ENCODE results near the gene CA10. TPM values are rescaled to one million over a fixed set of nuclear protein-coding genes. Genes with fewer than 3 reads are reported as not detected.

Gene CA10
- total and polyA plus RNA-seq, 2 experiments from 2014 or later, result 0.33 TPM; not detected in 1

DNA sequence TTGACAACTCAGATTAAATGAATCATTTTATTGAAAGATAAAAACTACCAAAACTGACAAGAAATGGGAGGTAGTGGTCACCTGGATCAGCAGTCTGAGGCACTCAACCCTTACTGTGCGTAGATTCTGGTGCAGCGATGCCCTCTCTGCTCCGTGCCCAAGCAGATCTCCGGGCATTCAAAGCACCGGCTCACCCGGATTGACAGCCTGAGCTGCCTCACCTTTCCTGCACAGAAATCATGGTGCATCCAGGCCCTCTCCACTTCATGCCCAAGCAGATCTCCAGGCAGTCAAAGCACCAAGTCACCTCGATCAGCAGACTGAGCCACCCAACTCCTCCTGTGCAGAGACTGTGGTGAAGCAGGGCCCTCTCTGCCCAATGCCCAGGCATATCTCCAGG, 196.8 kb downstream of the CA10 start:
- H3K9me2 ChIP-seq (replicated peaks; ENCODE audit: insufficient read depth), result no peaks in the 10 kb centered on the region
- 97% methylated on average over 7 of the region's 7 CpGs for WGBS (ENCODE audit: low lambda C conversion rate, missing lambda C conversion rate)
- H4K20me1 ChIP-seq (ENCODE audit: insufficient read depth, poor library complexity, severe bottlenecking), result no peaks in the 10 kb centered on the region
- no peak overlapping the region for H3K4me3 ChIP-seq
- no peak overlapping the region for H3K4me2 ChIP-seq
- H3K36me3 ChIP-seq (replicated peaks; ENCODE audit: insufficient read depth, low read depth), result no peaks in the 10 kb centered on the region
- DNase-seq (ENCODE audit: low spot score), result no peak
- H2AFZ ChIP-seq, result no peak overlapping the region
- TF ChIP-seq EZH2phosphoT487 (IDR thresholded peaks at IDR 0.05; ENCODE audit: low read depth, severe bottlenecking, unreplicated experiment) (no peak), EZH2 (IDR thresholded peaks at IDR 0.05; ENCODE audit: borderline replicate concordance) (no peak)
- no peaks in the 10 kb centered on the region for H3K27me3 ChIP-seq
- no peak overlapping the region for H3K27ac ChIP-seq
- H3K9me3 ChIP-seq (ENCODE audit: low read depth), result no peaks in the 10 kb centered on the region
- H3K4me1 ChIP-seq (ENCODE audit: insufficient read depth), result no peaks in the 10 kb centered on the region
- H3K79me2 ChIP-seq, result no peaks in the 10 kb centered on the region

DNA sequence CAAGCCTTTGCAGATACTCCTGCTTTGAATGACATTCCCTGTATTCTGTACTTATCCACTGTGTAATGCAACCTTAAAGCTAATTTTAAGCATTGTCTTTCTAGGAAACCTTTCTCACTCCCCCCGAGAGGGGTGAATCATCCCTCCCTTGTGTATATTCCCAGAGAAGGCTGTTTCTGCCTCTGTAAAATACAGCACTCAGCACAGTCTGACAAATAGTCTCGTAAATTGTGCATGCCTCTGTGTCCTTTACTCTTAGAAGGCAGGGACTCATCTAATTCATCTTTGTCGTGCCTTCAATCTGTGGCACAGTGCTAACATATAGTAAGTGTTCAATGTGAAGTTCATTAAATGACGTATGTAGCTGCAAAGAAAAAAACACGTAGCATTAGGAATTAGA, 200.7 kb downstream of the CA10 start:
- H3K9me3 ChIP-seq (ENCODE audit: low read depth), result no peaks in the 10 kb centered on the region
- H3K27me3 ChIP-seq, result no peaks in the 10 kb centered on the region
- no peak for DNase-seq (ENCODE audit: low spot score)
- H3K4me1 ChIP-seq (ENCODE audit: insufficient read depth), result no peaks in the 10 kb centered on the region
- 49% methylated on average over 5 of the region's 5 CpGs for WGBS (ENCODE audit: low lambda C conversion rate, missing lambda C conversion rate)
- TF ChIP-seq EZH2phosphoT487 (IDR thresholded peaks at IDR 0.05; ENCODE audit: low read depth, severe bottlenecking, unreplicated experiment), result no peak
- TF ChIP-seq, protein P1, sequence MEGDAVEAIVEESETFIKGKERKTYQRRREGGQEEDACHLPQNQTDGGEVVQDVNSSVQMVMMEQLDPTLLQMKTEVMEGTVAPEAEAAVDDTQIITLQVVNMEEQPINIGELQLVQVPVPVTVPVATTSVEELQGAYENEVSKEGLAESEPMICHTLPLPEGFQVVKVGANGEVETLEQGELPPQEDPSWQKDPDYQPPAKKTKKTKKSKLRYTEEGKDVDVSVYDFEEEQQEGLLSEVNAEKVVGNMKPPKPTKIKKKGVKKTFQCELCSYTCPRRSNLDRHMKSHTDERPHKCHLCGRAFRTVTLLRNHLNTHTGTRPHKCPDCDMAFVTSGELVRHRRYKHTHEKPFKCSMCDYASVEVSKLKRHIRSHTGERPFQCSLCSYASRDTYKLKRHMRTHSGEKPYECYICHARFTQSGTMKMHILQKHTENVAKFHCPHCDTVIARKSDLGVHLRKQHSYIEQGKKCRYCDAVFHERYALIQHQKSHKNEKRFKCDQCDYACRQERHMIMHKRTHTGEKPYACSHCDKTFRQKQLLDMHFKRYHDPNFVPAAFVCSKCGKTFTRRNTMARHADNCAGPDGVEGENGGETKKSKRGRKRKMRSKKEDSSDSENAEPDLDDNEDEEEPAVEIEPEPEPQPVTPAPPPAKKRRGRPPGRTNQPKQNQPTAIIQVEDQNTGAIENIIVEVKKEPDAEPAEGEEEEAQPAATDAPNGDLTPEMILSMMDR (IDR thresholded peaks at IDR 0.05; ENCODE audit: poor library complexity), result no peak
- no peak for TF ChIP-seq EZH2 (IDR thresholded peaks at IDR 0.05; ENCODE audit: borderline replicate concordance)
- no peaks in the 10 kb centered on the region for H3K79me2 ChIP-seq
- H3K9me2 ChIP-seq (replicated peaks; ENCODE audit: insufficient read depth), result no peaks in the 10 kb centered on the region
- no peaks in the 10 kb centered on the region for H3K36me3 ChIP-seq (replicated peaks; ENCODE audit: insufficient read depth, low read depth)
- no peak overlapping the region for H2AFZ ChIP-seq
- no peak overlapping the region for H3K4me3 ChIP-seq
- H4K20me1 ChIP-seq (ENCODE audit: insufficient read depth, poor library complexity, severe bottlenecking), result no peaks in the 10 kb centered on the region
- H3K27ac ChIP-seq, result no peak overlapping the region
- no peak overlapping the region for H3K4me2 ChIP-seq

DNA sequence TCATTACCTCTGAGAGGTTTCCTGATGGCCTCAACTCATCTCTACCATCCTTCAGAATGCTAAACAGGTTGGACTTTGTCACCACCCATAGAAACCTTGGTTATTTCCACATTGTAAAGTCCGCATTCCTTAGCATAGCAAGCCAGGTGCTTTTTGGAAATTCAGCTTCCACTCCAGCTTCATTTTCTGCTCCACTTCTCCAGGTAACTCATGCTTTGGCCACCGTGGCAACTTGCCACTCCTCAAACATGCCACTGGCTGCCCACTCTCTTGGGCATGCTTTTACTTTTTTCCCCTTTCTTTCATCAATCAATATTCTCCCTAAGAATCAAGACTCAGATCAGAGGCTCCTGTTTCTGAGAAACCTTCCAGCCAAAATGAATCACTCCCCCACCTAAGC, 203.3 kb downstream of the CA10 start:
- Histone ChIP-seq H3K4me1 (ENCODE audit: insufficient read depth) (no peaks in the 10 kb centered on the region), H3K9me2 (replicated peaks; ENCODE audit: insufficient read depth) (no peaks in the 10 kb centered on the region), H4K20me1 (ENCODE audit: insufficient read depth, poor library complexity, severe bottlenecking) (no peaks in the 10 kb centered on the region), H3K27ac (no peak overlapping the region), H3K27me3 (no peaks in the 10 kb centered on the region), H3K9me3 (ENCODE audit: low read depth) (no peaks in the 10 kb centered on the region), H3K79me2 (no peaks in the 10 kb centered on the region), H3K36me3 (replicated peaks; ENCODE audit: insufficient read depth, low read depth) (no peaks in the 10 kb centered on the region), H2AFZ (no peak overlapping the region), H3K4me2 (no peak overlapping the region), H3K4me3 (no peak overlapping the region)
- WGBS (ENCODE audit: low lambda C conversion rate, missing lambda C conversion rate), result 69% methylated on average over 2 of the region's 2 CpGs
- no peak for DNase-seq (ENCODE audit: low spot score)
- no peak for TF ChIP-seq EZH2phosphoT487 (IDR thresholded peaks at IDR 0.05; ENCODE audit: low read depth, severe bottlenecking, unreplicated experiment)
- no peak for TF ChIP-seq EZH2 (IDR thresholded peaks at IDR 0.05; ENCODE audit: borderline replicate concordance)
- TF ChIP-seq, protein P1 (IDR thresholded peaks at IDR 0.05; ENCODE audit: poor library complexity), result no peak

DNA sequence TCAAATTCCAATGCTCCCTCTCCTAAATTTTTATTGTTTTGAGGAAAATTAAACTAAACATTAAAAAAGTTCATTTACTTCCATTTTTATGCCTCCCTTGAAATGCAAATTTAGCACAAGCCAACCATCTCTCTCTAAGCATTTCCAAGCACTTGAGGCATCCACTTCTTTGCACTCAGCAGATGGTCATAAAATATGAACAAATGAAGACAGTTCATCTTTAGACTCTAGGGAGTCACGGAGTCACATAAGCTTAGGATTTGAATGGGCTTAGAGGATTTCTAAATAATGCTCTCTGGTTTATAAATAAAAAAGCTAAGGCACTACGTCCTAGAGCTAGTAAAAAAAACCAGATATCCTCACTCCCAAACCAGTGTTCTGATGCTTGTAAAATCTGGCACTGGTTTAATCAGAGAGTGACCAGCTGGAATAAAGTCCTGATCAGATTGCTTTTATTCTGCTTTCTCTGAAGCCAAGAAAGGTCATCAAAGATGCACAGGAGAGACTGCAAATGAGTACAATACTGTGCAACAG, 204.2 kb downstream of the CA10 start:
- H3K79me2 ChIP-seq, result no peaks in the 10 kb centered on the region
- no peaks in the 10 kb centered on the region for H3K27me3 ChIP-seq
- no peaks in the 10 kb centered on the region for H3K9me2 ChIP-seq (replicated peaks; ENCODE audit: insufficient read depth)
- H3K4me1 ChIP-seq (ENCODE audit: insufficient read depth), result no peaks in the 10 kb centered on the region
- no peak overlapping the region for H3K4me2 ChIP-seq
- no peak overlapping the region for H3K4me3 ChIP-seq
- 17% methylated on average over 2 of the region's 2 CpGs for WGBS (ENCODE audit: low lambda C conversion rate, missing lambda C conversion rate)
- H2AFZ ChIP-seq, result no peak overlapping the region
- TF ChIP-seq EZH2 (IDR thresholded peaks at IDR 0.05; ENCODE audit: borderline replicate concordance) (no peak), EZH2phosphoT487 (IDR thresholded peaks at IDR 0.05; ENCODE audit: low read depth, severe bottlenecking, unreplicated experiment) (no peak)
- TF ChIP-seq, protein P1 (IDR thresholded peaks at IDR 0.05; ENCODE audit: poor library complexity), result no peak
- no peaks in the 10 kb centered on the region for H4K20me1 ChIP-seq (ENCODE audit: insufficient read depth, poor library complexity, severe bottlenecking)
- no peaks in the 10 kb centered on the region for H3K36me3 ChIP-seq (replicated peaks; ENCODE audit: insufficient read depth, low read depth)
- no peak for DNase-seq (ENCODE audit: low spot score)
- no peaks in the 10 kb centered on the region for H3K9me3 ChIP-seq (ENCODE audit: low read depth)
- H3K27ac ChIP-seq, result no peak overlapping the region
